Liver (tissue), 9 donors: ENCODE measurements around the gene WDR59. TPM values are rescaled to one million over a fixed set of nuclear protein-coding genes. Genes with fewer than 3 reads are reported as not detected.

Experiments used
- DNase-seq: peaks from one replicate; pipeline ENCODE4 v3.0.0-alpha.2; 2017; ENCODE audit warnings: low spot score
- H3K27ac ChIP-seq, 2 donors: one replicate each; pipeline ENCODE4 v1.7.0; 2013; ENCODE audit warnings: inconsistent platforms in 2 of 2, low read length in 2 of 2, control low read depth in 1 of 2, low read depth in 1 of 2, mild to moderate bottlenecking in 1 of 2
- H3K27me3 ChIP-seq, 4 donors: one replicate each; pipeline versions ENCODE4 v1.6.1 to v1.7.0; 2013; ENCODE audit warnings: low read length in 3 of 4, inconsistent platforms in 1 of 4, mild to moderate bottlenecking in 1 of 4, moderate library complexity in 1 of 4; ENCODE audit not compliant: control insufficient read depth in 4 of 4, insufficient read depth in 4 of 4
- H3K36me3 ChIP-seq, 4 donors: one replicate each; pipeline versions ENCODE4 v1.6.1 to v1.7.0; 2013; ENCODE audit warnings: low read length in 3 of 4, mild to moderate bottlenecking in 3 of 4, low read depth in 1 of 4, moderate library complexity in 1 of 4; ENCODE audit not compliant: control insufficient read depth in 4 of 4, insufficient read depth in 3 of 4
- H3K4me1 ChIP-seq, 4 donors: one replicate each; pipeline versions ENCODE4 v1.6.1 to v1.7.0; 2013; ENCODE audit warnings: low read length in 3 of 4, mild to moderate bottlenecking in 3 of 4, moderate library complexity in 1 of 4; ENCODE audit not compliant: control insufficient read depth in 4 of 4, insufficient read depth in 4 of 4
- H3K4me3 ChIP-seq, 3 donors: one replicate each; pipeline versions ENCODE4 v1.6.1 to v1.7.0; 2013; ENCODE audit warnings: low read length in 3 of 3, control low read depth in 1 of 3, low read depth in 1 of 3, mild to moderate bottlenecking in 1 of 3
- H3K9ac ChIP-seq, 2 donors: one replicate each; pipeline ENCODE4 v1.7.0; 2013; ENCODE audit warnings: low read length in 2 of 2, mild to moderate bottlenecking in 2 of 2, moderate library complexity in 2 of 2, control low read depth in 1 of 2, low read depth in 1 of 2
- H3K9me3 ChIP-seq, 4 donors: one replicate each; pipeline versions ENCODE4 v1.6.1 to v1.7.0; 2013; ENCODE audit warnings: low read length in 3 of 4; ENCODE audit not compliant: control insufficient read depth in 4 of 4
- ATF3 ChIP-seq: IDR thresholded peaks from 2 replicates; pipeline ENCODE4 v1.6.1; 2016; ENCODE audit warnings: antibody characterized with exemption
- EGR1 ChIP-seq, 2 donors: IDR thresholded peaks; 2 replicates each; pipeline ENCODE4 v1.6.1; 2016 to 2018; ENCODE audit warnings: antibody characterized with exemption in 2 of 2, low read depth in 2 of 2
- FOXA1 ChIP-seq: IDR thresholded peaks from 2 replicates; pipeline ENCODE4 v1.6.1; 2016; ENCODE audit warnings: antibody characterized with exemption
- FOXA2 ChIP-seq: IDR thresholded peaks from 2 replicates; pipeline ENCODE4 v1.6.1; 2016; ENCODE audit warnings: antibody characterized with exemption
- GABPA ChIP-seq, 2 donors: IDR thresholded peaks in 1 of 2; conservative IDR thresholded peaks in 1 of 2; 2 replicates each; pipeline ENCODE4 v1.6.1; 2016; ENCODE audit warnings: antibody characterized with exemption in 2 of 2, mild to moderate bottlenecking in 1 of 2, moderate library complexity in 1 of 2
- HNF4A ChIP-seq, 2 donors: conservative IDR thresholded peaks; 2 replicates each; pipeline ENCODE4 v1.6.1; 2016; ENCODE audit warnings: antibody characterized with exemption in 2 of 2, mild to moderate bottlenecking in 2 of 2
- HNF4G ChIP-seq: IDR thresholded peaks from 2 replicates; pipeline ENCODE4 v1.6.1; 2016; ENCODE audit warnings: antibody characterized with exemption
- JUND ChIP-seq, 2 donors: IDR thresholded peaks; 2 replicates each; pipeline ENCODE4 v1.6.1; 2016; ENCODE audit warnings: antibody characterized with exemption in 2 of 2
- MAX ChIP-seq: IDR thresholded peaks from 2 replicates; pipeline ENCODE4 v1.6.1; 2016; ENCODE audit warnings: antibody characterized with exemption
- NR2F2 ChIP-seq: IDR thresholded peaks from 2 replicates; pipeline ENCODE4 v1.6.1; 2016; ENCODE audit warnings: antibody characterized with exemption
- RAD21 ChIP-seq, 2 donors: IDR thresholded peaks; 2 replicates each; pipeline ENCODE4 v1.6.1; 2016; ENCODE audit warnings: antibody characterized with exemption in 2 of 2, mild to moderate bottlenecking in 2 of 2
- REST ChIP-seq: IDR thresholded peaks from 2 replicates; pipeline ENCODE4 v1.6.1; 2016; ENCODE audit warnings: antibody characterized with exemption, mild to moderate bottlenecking
- RXRA ChIP-seq, 2 donors: IDR thresholded peaks; 2 replicates each; pipeline ENCODE4 v1.6.1; 2017 to 2018; ENCODE audit warnings: antibody characterized with exemption in 2 of 2, mild to moderate bottlenecking in 1 of 2
- SP1 ChIP-seq: IDR thresholded peaks from 2 replicates; pipeline ENCODE4 v1.6.1; 2018; ENCODE audit warnings: antibody characterized with exemption, mild to moderate bottlenecking
- TAF1 ChIP-seq: conservative IDR thresholded peaks from 2 replicates; pipeline ENCODE4 v1.6.1; 2016; ENCODE audit warnings: antibody characterized with exemption, mild to moderate bottlenecking
- YY1 ChIP-seq: IDR thresholded peaks from 2 replicates; pipeline ENCODE4 v1.6.1; 2016; ENCODE audit warnings: antibody characterized with exemption, mild to moderate bottlenecking
- WGBS: extraction: QIAGEN DNeasy Blood & Tissue Kit; methylation state at CpG from one replicate; pipeline ENCODE4 v1.1.7; 2013; 5-methylcytosine and 5-hydroxymethylcytosine counted together
- polyA plus RNA-seq, 2 donors: library from polyadenylated mRNA; stranded (reverse) in 1 of 2; unstranded in 1 of 2; fragments of 200-250 nt in 1 of 2; fragments of >200 nt in 1 of 2; fragmentation: Nextera tagmentation in 1 of 2; extraction: Ambion mirVana in 1 of 2; gene quantifications; one replicate each; pipeline versions ENCODE4 v1.2.1 to v1.2.3, GENCODE V29; 2013 to 2015
- total RNA-seq, 2 donors: library from RNA; depleted of rRNA; stranded (reverse); fragments of >200 nt; gene quantifications; one replicate each; pipeline ENCODE4 v1.2.3, GENCODE V29; 2014
- TF ChIP-seq, protein P1 (sequence below): fragments of 150-350 bp; IDR thresholded peaks from 2 replicates; pipeline ENCODE4 v1.5.1; 2017; ENCODE audit warnings: improper control_type of control experiment, low read depth, low read length; ENCODE audit not compliant: missing input control
- TF ChIP-seq, protein P2 (sequence below): IDR thresholded peaks from 2 replicates; pipeline ENCODE4 v1.6.1; 2016; ENCODE audit warnings: antibody characterized with exemption
- donor health status: healthy.
- donor health status: healthy.
- donor health status: healthy.
- donor health status: healthy.
- donor health status: healthy.

The WDR59 gene
- total and polyA plus RNA-seq, 4 donors = 14.1 to 30.3 (median 23.7) TPM

DNA sequence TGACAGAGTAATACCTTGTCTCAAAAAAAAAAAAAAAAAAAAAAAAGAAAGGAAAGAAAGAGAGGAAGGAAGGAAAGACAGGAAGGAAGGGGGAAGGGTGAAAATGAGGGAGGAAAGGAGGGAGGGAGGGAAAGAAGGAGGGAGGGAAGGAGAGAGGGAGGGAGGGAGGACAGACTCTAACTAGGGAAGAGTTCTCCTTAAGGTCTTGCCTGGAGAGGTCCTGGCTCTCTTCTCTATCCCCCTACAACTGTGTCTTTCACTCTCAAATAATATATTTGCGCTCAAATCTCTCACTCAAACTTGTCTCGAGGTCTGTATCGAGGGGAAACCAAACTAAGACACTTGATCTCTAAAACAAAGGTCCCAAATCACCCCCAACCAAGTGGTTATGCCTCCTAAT, 35.6 kb downstream of the WDR59 start:
- no peaks in the 10 kb centered on the region for H3K9me3 ChIP-seq
- DNase-seq = no peak
- 86% methylated on average over 3 of the region's 3 CpGs for WGBS

More for the DNA sequence above, 35.6 kb downstream of the WDR59 start:
- H3K27ac ChIP-seq = no peak overlapping the region
- H3K27me3 ChIP-seq = no peaks in the 10 kb centered on the region
- H3K4me1 ChIP-seq = no peaks in the 10 kb centered on the region
- H3K36me3 ChIP-seq = peaks cover 13 to 37% (median 27%) of the 10 kb centered on the region in 4 donors
- no peak for TF ChIP-seq MAX
- TF ChIP-seq FOXA1 = no peak
- TF ChIP-seq EGR1 (IDR thresholded peaks at IDR 0.05; ENCODE audit: low read depth in 2 of 2) = no peak
- no peak for TF ChIP-seq RAD21 (IDR thresholded peaks at IDR 0.05)
- TF ChIP-seq TAF1 = no peak
- TF ChIP-seq, protein P1, sequence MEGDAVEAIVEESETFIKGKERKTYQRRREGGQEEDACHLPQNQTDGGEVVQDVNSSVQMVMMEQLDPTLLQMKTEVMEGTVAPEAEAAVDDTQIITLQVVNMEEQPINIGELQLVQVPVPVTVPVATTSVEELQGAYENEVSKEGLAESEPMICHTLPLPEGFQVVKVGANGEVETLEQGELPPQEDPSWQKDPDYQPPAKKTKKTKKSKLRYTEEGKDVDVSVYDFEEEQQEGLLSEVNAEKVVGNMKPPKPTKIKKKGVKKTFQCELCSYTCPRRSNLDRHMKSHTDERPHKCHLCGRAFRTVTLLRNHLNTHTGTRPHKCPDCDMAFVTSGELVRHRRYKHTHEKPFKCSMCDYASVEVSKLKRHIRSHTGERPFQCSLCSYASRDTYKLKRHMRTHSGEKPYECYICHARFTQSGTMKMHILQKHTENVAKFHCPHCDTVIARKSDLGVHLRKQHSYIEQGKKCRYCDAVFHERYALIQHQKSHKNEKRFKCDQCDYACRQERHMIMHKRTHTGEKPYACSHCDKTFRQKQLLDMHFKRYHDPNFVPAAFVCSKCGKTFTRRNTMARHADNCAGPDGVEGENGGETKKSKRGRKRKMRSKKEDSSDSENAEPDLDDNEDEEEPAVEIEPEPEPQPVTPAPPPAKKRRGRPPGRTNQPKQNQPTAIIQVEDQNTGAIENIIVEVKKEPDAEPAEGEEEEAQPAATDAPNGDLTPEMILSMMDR = no peak
- no peak for TF ChIP-seq RXRA (IDR thresholded peaks at IDR 0.05)
- TF ChIP-seq FOXA2 = no peak
- no peak for TF ChIP-seq HNF4A (conservative IDR thresholded peaks at IDR 0.05)
- TF ChIP-seq YY1 = no peak
- TF ChIP-seq HNF4G = no peak
- TF ChIP-seq NR2F2 = no peak
- TF ChIP-seq SP1 = no peak
- TF ChIP-seq REST = no peak
- TF ChIP-seq GABPA (IDR thresholded peaks at IDR 0.05 in 1 of 2, conservative IDR thresholded peaks at IDR 0.05 in 1 of 2) = no peak
- no peak for TF ChIP-seq ATF3
- no peak for TF ChIP-seq JUND (IDR thresholded peaks at IDR 0.05)
- TF ChIP-seq, protein P2, sequence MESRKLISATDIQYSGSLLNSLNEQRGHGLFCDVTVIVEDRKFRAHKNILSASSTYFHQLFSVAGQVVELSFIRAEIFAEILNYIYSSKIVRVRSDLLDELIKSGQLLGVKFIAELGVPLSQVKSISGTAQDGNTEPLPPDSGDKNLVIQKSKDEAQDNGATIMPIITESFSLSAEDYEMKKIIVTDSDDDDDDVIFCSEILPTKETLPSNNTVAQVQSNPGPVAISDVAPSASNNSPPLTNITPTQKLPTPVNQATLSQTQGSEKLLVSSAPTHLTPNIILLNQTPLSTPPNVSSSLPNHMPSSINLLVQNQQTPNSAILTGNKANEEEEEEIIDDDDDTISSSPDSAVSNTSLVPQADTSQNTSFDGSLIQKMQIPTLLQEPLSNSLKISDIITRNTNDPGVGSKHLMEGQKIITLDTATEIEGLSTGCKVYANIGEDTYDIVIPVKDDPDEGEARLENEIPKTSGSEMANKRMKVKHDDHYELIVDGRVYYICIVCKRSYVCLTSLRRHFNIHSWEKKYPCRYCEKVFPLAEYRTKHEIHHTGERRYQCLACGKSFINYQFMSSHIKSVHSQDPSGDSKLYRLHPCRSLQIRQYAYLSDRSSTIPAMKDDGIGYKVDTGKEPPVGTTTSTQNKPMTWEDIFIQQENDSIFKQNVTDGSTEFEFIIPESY = no peak
- no peak overlapping the region for H3K9ac ChIP-seq
- H3K4me3 ChIP-seq = no peak overlapping the region
